SH-SY5Y (cell line): ENCODE results near the gene PRSS36.

Source experiments
- GATA2 ChIP-seq: IDR thresholded peaks from 2 replicates; pipeline ENCODE4 v1.6.1; 2011; ENCODE audit warnings: mild to moderate bottlenecking, low read depth, low read length
- GATA3 ChIP-seq: IDR thresholded peaks from 2 replicates; pipeline ENCODE4 v1.6.1; 2011; ENCODE audit warnings: low read depth, mild to moderate bottlenecking, low read length, moderate library complexity

Gene PRSS36

GRCh38 chr16:31188450-31189411, 38.9 kb upstream of the PRSS36 start:
- TF ChIP-seq GATA3 (no peak), GATA2 (no peak)

- TF ChIP-seq GATA2 (no peak), GATA3 (no peak)
Observed at GRCh38 chr16:31187808-31188189, 37.9 kb upstream of the PRSS36 start.

DNA sequence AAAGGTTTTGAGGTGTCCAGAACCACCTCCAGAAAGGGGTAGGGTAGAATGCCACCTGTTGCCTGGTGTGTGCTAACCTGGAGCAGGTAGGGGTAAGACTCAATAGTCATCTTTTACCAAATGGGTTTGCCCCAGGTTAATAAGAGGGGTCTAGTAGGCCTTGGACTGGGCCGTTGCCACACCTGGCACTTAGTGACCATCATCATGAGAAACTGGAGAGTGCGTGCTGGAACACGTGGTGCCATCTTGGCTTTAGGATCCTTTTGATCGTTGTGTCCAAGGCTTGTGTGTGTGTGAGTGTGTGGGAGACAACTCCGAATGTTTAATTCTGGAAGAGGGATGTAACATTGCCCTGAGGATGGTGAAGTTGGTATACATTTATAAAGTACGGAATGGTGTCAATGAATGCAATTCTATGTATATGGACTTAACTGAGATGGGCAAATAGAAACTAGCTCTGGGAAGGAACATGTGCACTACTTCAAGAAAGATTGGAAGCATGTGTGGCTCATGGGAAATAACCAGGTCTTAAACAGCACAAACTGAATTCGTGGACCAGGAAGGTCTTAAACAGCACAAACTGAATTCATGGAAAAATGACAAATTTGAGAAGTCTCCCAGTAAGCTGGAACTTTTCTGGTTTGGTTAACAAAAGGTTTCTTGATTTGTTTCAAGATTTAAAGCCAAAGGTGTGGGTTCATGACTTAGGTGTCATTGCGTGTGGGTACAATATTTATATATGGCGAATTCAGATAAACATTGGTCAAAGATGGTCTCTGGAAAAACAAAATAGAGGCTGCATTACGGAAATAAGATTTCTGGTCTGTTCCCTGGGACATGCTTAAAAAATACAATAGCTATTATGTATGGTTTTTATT, 37.3 kb upstream of the PRSS36 start:
- TF ChIP-seq GATA3 (no peak), GATA2 (no peak)

DNA sequence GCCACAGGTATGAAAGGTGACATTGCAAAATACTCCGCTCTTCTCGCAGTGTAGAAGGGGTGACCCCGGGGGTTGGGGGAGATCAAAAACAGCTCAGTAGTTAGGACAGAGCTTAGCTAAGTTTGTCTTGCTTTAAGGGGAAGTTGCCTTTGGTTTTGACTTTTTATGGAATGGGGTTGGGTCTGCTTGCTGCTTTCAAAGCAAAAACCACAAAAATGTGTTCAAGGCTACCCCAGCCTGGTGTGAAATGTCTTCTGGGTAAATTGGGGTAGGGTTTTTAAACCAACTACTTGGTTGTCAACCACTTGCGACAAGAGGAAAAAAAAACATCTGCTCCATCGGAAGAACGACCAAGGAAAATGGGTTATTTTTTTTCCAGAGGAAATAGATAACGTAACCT, 36.3 kb upstream of the PRSS36 start:
- TF ChIP-seq GATA3: no peak
- TF ChIP-seq GATA2: no peak

- TF ChIP-seq GATA2: no peak
- no peak for TF ChIP-seq GATA3
Observed at GRCh38 chr16:31185339-31185738, 35.5 kb upstream of the PRSS36 start.

- TF ChIP-seq GATA2 (no peak), GATA3 (no peak)
Observed at GRCh38 chr16:31184888-31185287, 35.0 kb upstream of the PRSS36 start.

GRCh38 chr16:31183432-31184428, 33.9 kb upstream of the PRSS36 start:
- TF ChIP-seq GATA2: no peak

DNA sequence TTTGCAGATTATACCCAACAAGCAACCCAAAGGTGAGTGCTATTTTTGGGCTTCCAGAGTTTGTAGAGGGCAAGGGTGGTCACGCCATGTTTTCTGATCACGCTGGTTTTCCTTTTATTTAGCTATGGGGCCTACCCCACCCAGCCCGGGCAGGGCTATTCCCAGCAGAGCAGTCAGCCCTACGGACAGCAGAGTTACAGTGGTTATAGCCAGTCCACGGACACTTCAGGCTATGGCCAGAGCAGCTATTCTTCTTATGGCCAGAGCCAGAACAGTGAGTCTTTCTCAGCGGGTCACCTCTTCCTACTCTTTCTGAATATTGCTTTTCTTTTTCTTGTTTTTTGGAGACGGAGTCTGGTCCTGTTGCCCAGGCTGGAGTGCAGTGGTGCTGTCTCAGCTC, 32.5 kb upstream of the PRSS36 start:
- TF ChIP-seq GATA2 (no peak), GATA3 (no peak)

GRCh38 chr16:31181102-31181830, 31.4 kb upstream of the PRSS36 start:
- TF ChIP-seq GATA2 (no peak), GATA3 (no peak)

GRCh38 chr16:31179747-31180459, 30.0 kb upstream of the PRSS36 start, which contains the start of gene FUS:
Gene FUS (plus strand): TSS chr16:31180139. CDS start chr16:31180215, 76 bp downstream.
- TF ChIP-seq GATA3: no peak
- TF ChIP-seq GATA2: no peak

DNA sequence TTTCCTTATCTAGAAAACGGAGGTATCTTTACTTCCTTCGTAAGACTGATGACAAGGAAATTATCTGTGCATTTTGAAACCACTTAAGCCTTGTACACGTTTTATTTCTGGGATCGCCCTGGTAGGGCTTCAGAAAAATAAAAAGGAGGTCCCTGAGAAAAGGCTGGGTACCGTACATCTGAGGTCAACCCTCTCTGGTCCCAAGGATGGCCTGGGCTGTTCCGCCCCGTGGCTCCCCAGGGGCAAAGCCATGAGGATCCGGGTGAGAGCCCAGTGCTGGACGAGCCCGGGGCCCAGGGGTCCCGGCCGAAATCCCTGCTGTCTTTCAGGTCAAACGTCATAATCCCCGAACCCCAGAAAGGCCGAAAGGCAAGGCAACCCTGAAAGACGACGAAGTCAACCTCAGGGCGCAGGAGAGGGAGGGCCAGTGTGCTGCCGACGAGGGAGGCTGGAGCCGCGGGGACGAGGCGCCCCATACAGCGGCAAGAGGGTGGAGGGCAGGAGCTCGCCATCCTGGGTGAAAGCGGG, 29.4 kb upstream of the PRSS36 start:
- no peak for TF ChIP-seq GATA3
- no peak for TF ChIP-seq GATA2

GRCh38 chr16:31177136-31177535, 27.3 kb upstream of the PRSS36 start:
- TF ChIP-seq GATA3 (no peak), GATA2 (no peak)

DNA sequence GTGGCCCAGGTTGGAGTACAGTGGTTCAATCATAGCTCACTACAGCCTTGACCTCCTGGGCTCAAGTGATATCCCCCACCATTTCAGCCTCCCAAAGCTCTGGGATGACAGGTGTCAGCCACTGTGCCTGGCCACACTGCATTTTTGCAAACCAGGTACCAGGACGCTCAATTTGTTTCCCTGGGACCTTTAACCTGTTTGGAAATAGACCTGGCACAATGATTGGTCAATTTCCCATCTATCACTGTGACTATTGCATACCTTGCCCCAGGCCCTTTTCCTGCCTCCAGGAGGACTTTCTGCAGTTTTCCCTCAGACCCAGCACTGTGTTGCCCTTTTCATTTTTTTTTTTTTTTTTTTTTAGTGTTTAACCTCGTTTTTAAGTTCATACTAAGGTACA, 19.0 kb upstream of the PRSS36 start:
- no peak for TF ChIP-seq GATA2
- no peak for TF ChIP-seq GATA3
